ENCODE results near the gene MPG.

The MPG gene

GRCh38 chr16:62968-63391 lies 15.0 kb upstream of the MPG start:
- Histone ChIP-seq H3K4me3 (ENCODE audit: low read depth in 1 of 2, low read length in 1 of 2) (no peak overlapping the region), H3K27ac (no peak overlapping the region), H3K36me3 (no peaks in the 10 kb centered on the region), H3K4me1 (ENCODE audit: control insufficient read depth in 1 of 2, insufficient read depth in 1 of 2, low read depth in 1 of 2, low read length in 1 of 2) (no peaks in the 10 kb centered on the region), H3K9me3 (no peaks in the 10 kb centered on the region), H3K27me3 (peaks cover 18% of the 10 kb centered on the region)
- no peak for TF ChIP-seq CTCF (IDR thresholded peaks at IDR 0.05)

- Histone ChIP-seq H3K36me3 (no peaks in the 10 kb centered on the region), H3K27ac (no peak overlapping the region), H3K4me1 (ENCODE audit: control insufficient read depth in 1 of 2, insufficient read depth in 1 of 2, low read depth in 1 of 2, low read length in 1 of 2) (no peaks in the 10 kb centered on the region), H3K9me3 (no peaks in the 10 kb centered on the region), H3K4me3 (ENCODE audit: low read depth in 1 of 2, low read length in 1 of 2) (no peak overlapping the region), H3K27me3 (peaks cover 22% of the 10 kb centered on the region)
- TF ChIP-seq CTCF (IDR thresholded peaks at IDR 0.05) = no peak
Measured at GRCh38 chr16:63466-63865, 14.6 kb upstream of the MPG start.

GRCh38 chr16:63998-64913 lies 13.8 kb upstream of the MPG start:
- Histone ChIP-seq H3K27me3 (peaks cover 30% of the 10 kb centered on the region), H3K27ac (no peak overlapping the region), H3K4me3 (ENCODE audit: low read depth in 1 of 2, low read length in 1 of 2) (no peak overlapping the region), H3K9me3 (no peaks in the 10 kb centered on the region), H3K36me3 (no peaks in the 10 kb centered on the region), H3K4me1 (ENCODE audit: control insufficient read depth in 1 of 2, insufficient read depth in 1 of 2, low read depth in 1 of 2, low read length in 1 of 2) (no peaks in the 10 kb centered on the region)
- TF ChIP-seq CTCF (IDR thresholded peaks at IDR 0.05) = no peak

- H3K27me3 ChIP-seq = peaks cover 36% of the 10 kb centered on the region
- no peak overlapping the region for H3K4me3 ChIP-seq (ENCODE audit: low read depth in 1 of 2, low read length in 1 of 2)
- no peaks in the 10 kb centered on the region for H3K4me1 ChIP-seq (ENCODE audit: control insufficient read depth in 1 of 2, insufficient read depth in 1 of 2, low read depth in 1 of 2, low read length in 1 of 2)
- no peak overlapping the region for H3K27ac ChIP-seq
- no peaks in the 10 kb centered on the region for H3K9me3 ChIP-seq
- no peak for TF ChIP-seq CTCF (IDR thresholded peaks at IDR 0.05)
- H3K36me3 ChIP-seq = no peaks in the 10 kb centered on the region
Measured at GRCh38 chr16:64914-65255, 13.1 kb upstream of the MPG start.

- Histone ChIP-seq H3K9me3 (no peaks in the 10 kb centered on the region), H3K27ac (no peak overlapping the region), H3K4me1 (ENCODE audit: control insufficient read depth in 1 of 2, insufficient read depth in 1 of 2, low read depth in 1 of 2, low read length in 1 of 2) (no peaks in the 10 kb centered on the region), H3K27me3 (peaks cover 45% of the 10 kb centered on the region), H3K36me3 (no peaks in the 10 kb centered on the region), H3K4me3 (ENCODE audit: low read depth in 1 of 2, low read length in 1 of 2) (no peak overlapping the region)
- TF ChIP-seq CTCF (IDR thresholded peaks at IDR 0.05) = peak; percentile 80
Measured at GRCh38 chr16:65745-66144, 12.3 kb upstream of the MPG start.

Measured in neutrophil (primary cell).